Astrocyte (in vitro differentiated cells and primary cell): ENCODE measurements around the gene CLIP3. TPM values are rescaled to one million over a fixed set of nuclear protein-coding genes. Genes with fewer than 3 reads are reported as not detected.

ENCODE experiments used
- DNase-seq: peaks from one replicate; pipeline ENCODE4 v3.0.0-alpha.2; 2010; ENCODE audit warnings: low read depth
- FAIRE-seq: peaks from 2 replicates; lab custom pipeline; 2011; peaks lifted over from hg19 to GRCh38; lab: Jason Lieb, UNC
- H2AFZ ChIP-seq: 2 replicates; pipeline ENCODE4 v1.6.0; 2012; ENCODE audit warnings: low read depth, low read length, inconsistent platforms
- H3K27ac ChIP-seq: 2 replicates; pipeline ENCODE4 v1.5.1; 2011; ENCODE audit warnings: low read depth, low read length, inconsistent platforms
- H3K27me3 ChIP-seq: 2 replicates; pipeline ENCODE4 v1.6.0; 2011; ENCODE audit warnings: low read length, inconsistent platforms; ENCODE audit not compliant: insufficient read depth
- H3K36me3 ChIP-seq: 2 replicates; pipeline ENCODE4 v1.5.1; 2011; ENCODE audit warnings: low read length, inconsistent platforms; ENCODE audit not compliant: insufficient read depth
- H3K4me1 ChIP-seq: 2 replicates; pipeline ENCODE4 v1.5.1; 2011; ENCODE audit warnings: low read length, inconsistent platforms; ENCODE audit not compliant: insufficient read depth
- H3K4me2 ChIP-seq: 2 replicates; pipeline ENCODE4 v1.6.0; 2012; ENCODE audit warnings: low read length, inconsistent platforms
- H3K4me3 ChIP-seq: 2 replicates; pipeline ENCODE4 v1.5.1; 2011; ENCODE audit warnings: low read depth, mild to moderate bottlenecking, low read length, inconsistent platforms; ENCODE audit not compliant: insufficient read depth
- H3K79me2 ChIP-seq: 2 replicates; pipeline ENCODE4 v1.6.0; 2012; ENCODE audit warnings: mild to moderate bottlenecking, low read length, inconsistent platforms; ENCODE audit not compliant: insufficient read depth
- H3K9ac ChIP-seq: 2 replicates; pipeline ENCODE4 v1.6.0; 2012; ENCODE audit warnings: mild to moderate bottlenecking, low read length, inconsistent platforms
- H3K9me3 ChIP-seq: 2 replicates; pipeline ENCODE4 v1.5.1; 2012; ENCODE audit warnings: low read depth, mild to moderate bottlenecking, low read length, inconsistent platforms; ENCODE audit not compliant: insufficient read depth
- H4K20me1 ChIP-seq: 2 replicates; pipeline ENCODE4 v1.6.0; 2012; ENCODE audit warnings: low read length, inconsistent platforms; ENCODE audit not compliant: insufficient read depth
- H3K27ac Mint-ChIP-seq: one replicate; pipeline ENCODE4 v1.8.0; 2021; ENCODE audit warnings: mild to moderate bottlenecking, mixed read lengths; ENCODE audit not compliant: unreplicated experiment
- H3K27me3 Mint-ChIP-seq: one replicate; pipeline ENCODE4 v1.8.0; 2021; ENCODE audit warnings: low read depth, mixed read lengths; ENCODE audit not compliant: unreplicated experiment
- H3K36me3 Mint-ChIP-seq: one replicate; pipeline ENCODE4 v1.8.0; 2021; ENCODE audit warnings: low read depth, mixed read lengths; ENCODE audit not compliant: unreplicated experiment
- H3K4me1 Mint-ChIP-seq: one replicate; pipeline ENCODE4 v1.8.0; 2021; ENCODE audit warnings: low read depth, mixed read lengths; ENCODE audit not compliant: unreplicated experiment
- H3K4me3 Mint-ChIP-seq: one replicate; pipeline ENCODE4 v1.8.0; 2021; ENCODE audit warnings: mild to moderate bottlenecking, moderate library complexity, mixed read lengths; ENCODE audit not compliant: unreplicated experiment
- H3K9me3 Mint-ChIP-seq: one replicate; pipeline ENCODE4 v1.8.0; 2021; ENCODE audit warnings: mild to moderate bottlenecking, mixed read lengths; ENCODE audit not compliant: unreplicated experiment
- CTCF ChIP-seq: IDR thresholded peaks from 2 replicates; pipeline ENCODE4 v1.5.1; 2011; ENCODE audit warnings: low read depth, mild to moderate bottlenecking, inconsistent platforms, low read length, moderate library complexity; ENCODE audit not compliant: insufficient read depth
- EZH2 ChIP-seq: IDR thresholded peaks from 2 replicates; pipeline ENCODE4 v1.6.1; 2012; ENCODE audit warnings: mild to moderate bottlenecking, low read length, inconsistent platforms; ENCODE audit not compliant: insufficient read depth
- total RNA-seq: library from RNA; stranded (reverse); gene quantifications from 2 replicates; pipeline ENCODE4 v1.2.1, GENCODE V29; 2021

The CLIP3 gene
- total RNA-seq, 1 donor from 2014 or later: 57.4 TPM

GRCh38 chr19:35990771-35991730 is 41.6 kb downstream of the CLIP3 start:
- Mint-ChIP-seq H3K9me3 (peaks cover 2% of the 10 kb centered on the region), H3K27ac (no peak overlapping the region), H3K36me3 (peaks cover 2% of the 10 kb centered on the region), H3K4me3 (no peak overlapping the region), H3K27me3 (peaks cover 23% of the 10 kb centered on the region), H3K4me1 (peaks cover 5% of the 10 kb centered on the region)
- peaks cover 4% of the 10 kb centered on the region for H4K20me1 ChIP-seq
- no peak overlapping the region for H3K27ac ChIP-seq
- no peak overlapping the region for H2AFZ ChIP-seq
- H3K4me1 ChIP-seq: peaks cover 9% of the 10 kb centered on the region
- FAIRE-seq (no peak), DNase-seq (no peak)
- no peak overlapping the region for H3K4me2 ChIP-seq
- no peaks in the 10 kb centered on the region for H3K36me3 ChIP-seq
- no peaks in the 10 kb centered on the region for H3K9me3 ChIP-seq
- peaks cover 10% of the 10 kb centered on the region for H3K27me3 ChIP-seq
- H3K4me3 ChIP-seq: no peak overlapping the region
- TF ChIP-seq EZH2 (no peak), CTCF (no peak)
- H3K79me2 ChIP-seq: peaks cover 8% of the 10 kb centered on the region
- no peak overlapping the region for H3K9ac ChIP-seq

GRCh38 chr19:35990156-35990555 is 42.5 kb downstream of the CLIP3 start:
- Mint-ChIP-seq H3K27me3 (peaks cover 32% of the 10 kb centered on the region), H3K27ac (no peak overlapping the region), H3K9me3 (peaks cover 7% of the 10 kb centered on the region), H3K4me3 (no peak overlapping the region), H3K36me3 (peaks cover 4% of the 10 kb centered on the region), H3K4me1 (peaks cover 1% of the 10 kb centered on the region)
- Histone ChIP-seq H3K27ac (no peak overlapping the region), H3K4me1 (no peaks in the 10 kb centered on the region), H3K36me3 (no peaks in the 10 kb centered on the region), H3K9me3 (no peaks in the 10 kb centered on the region), H3K27me3 (peaks cover 12% of the 10 kb centered on the region), H3K4me2 (no peak overlapping the region), H3K4me3 (no peak overlapping the region), H3K9ac (no peak overlapping the region), H2AFZ (no peak overlapping the region), H3K79me2 (no peaks in the 10 kb centered on the region), H4K20me1 (no peaks in the 10 kb centered on the region)
- TF ChIP-seq EZH2: no peak
- no peak for TF ChIP-seq CTCF
- FAIRE-seq (no peak), DNase-seq (no peak)

- no peak for FAIRE-seq
- TF ChIP-seq EZH2: no peak
- TF ChIP-seq CTCF: no peak
- Mint-ChIP-seq H3K36me3 (peaks cover 4% of the 10 kb centered on the region), H3K27ac (no peak overlapping the region), H3K4me3 (no peak overlapping the region), H3K9me3 (peaks cover 9% of the 10 kb centered on the region), H3K27me3 (peaks cover 45% of the 10 kb centered on the region), H3K4me1 (no peaks in the 10 kb centered on the region)
- DNase-seq: no peak
- Histone ChIP-seq H3K79me2 (no peaks in the 10 kb centered on the region), H3K27me3 (peaks cover 12% of the 10 kb centered on the region), H3K4me1 (no peaks in the 10 kb centered on the region), H3K27ac (no peak overlapping the region), H3K36me3 (no peaks in the 10 kb centered on the region), H2AFZ (no peak overlapping the region), H4K20me1 (no peaks in the 10 kb centered on the region), H3K4me3 (no peak overlapping the region), H3K9ac (no peak overlapping the region), H3K9me3 (no peaks in the 10 kb centered on the region), H3K4me2 (no peak overlapping the region)
Observed at GRCh38 chr19:35988824-35989223, 43.8 kb downstream of the CLIP3 start.
